ENCODE results near the gene RGS7. TPM values are rescaled to one million over a fixed set of nuclear protein-coding genes. Genes with fewer than 3 reads are reported as not detected.

The RGS7 gene
- total RNA-seq, 2 experiments from 2014 or later, result not detected

DNA sequence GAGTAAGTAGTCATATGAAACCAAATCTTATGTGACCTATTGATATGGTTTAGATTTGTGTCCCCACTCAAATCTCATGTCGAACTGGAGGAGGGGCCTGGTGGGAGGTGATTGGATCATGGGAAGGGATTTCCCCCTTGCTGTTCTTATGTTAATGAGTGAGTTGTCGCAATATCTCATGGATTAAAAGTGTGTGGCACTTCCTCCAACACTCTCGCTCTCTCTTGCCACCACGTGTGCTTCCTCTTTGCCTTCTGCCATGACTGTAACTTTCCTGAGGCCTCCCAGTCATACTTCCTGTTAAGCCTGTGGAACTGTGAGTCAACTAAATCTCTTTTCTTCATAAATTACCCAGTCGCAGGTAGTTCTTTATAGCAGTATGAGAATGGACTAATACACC, 241.2 kb downstream of the RGS7 start:
- BruUV-seq (replicated peaks), result no TSS peak
- TF ChIP-seq EZH2phosphoT487 (IDR thresholded peaks at IDR 0.05; ENCODE audit: borderline replicate concordance, low read depth, low read length), result no peak
- TF ChIP-seq, protein P1, sequence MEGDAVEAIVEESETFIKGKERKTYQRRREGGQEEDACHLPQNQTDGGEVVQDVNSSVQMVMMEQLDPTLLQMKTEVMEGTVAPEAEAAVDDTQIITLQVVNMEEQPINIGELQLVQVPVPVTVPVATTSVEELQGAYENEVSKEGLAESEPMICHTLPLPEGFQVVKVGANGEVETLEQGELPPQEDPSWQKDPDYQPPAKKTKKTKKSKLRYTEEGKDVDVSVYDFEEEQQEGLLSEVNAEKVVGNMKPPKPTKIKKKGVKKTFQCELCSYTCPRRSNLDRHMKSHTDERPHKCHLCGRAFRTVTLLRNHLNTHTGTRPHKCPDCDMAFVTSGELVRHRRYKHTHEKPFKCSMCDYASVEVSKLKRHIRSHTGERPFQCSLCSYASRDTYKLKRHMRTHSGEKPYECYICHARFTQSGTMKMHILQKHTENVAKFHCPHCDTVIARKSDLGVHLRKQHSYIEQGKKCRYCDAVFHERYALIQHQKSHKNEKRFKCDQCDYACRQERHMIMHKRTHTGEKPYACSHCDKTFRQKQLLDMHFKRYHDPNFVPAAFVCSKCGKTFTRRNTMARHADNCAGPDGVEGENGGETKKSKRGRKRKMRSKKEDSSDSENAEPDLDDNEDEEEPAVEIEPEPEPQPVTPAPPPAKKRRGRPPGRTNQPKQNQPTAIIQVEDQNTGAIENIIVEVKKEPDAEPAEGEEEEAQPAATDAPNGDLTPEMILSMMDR (conservative IDR thresholded peaks at IDR 0.05; ENCODE audit: low read length), result no peak
- no peak overlapping the region for H3K4me2 ChIP-seq (ENCODE audit: low read length)
- no peaks in the 10 kb centered on the region for H3K9me2 ChIP-seq (ENCODE audit: insufficient read depth, low read length)
- no peak overlapping the region for H2AFZ ChIP-seq (ENCODE audit: low read length)
- H3K79me2 ChIP-seq (ENCODE audit: insufficient read depth, low read depth, low read length), result no peaks in the 10 kb centered on the region
- H3K4me3 ChIP-seq (ENCODE audit: low read depth, low read length, poor library complexity, severe bottlenecking), result no peak overlapping the region
- CTCF ChIA-PET (ENCODE audit: unreplicated experiment), result no interaction called here
- no peaks in the 10 kb centered on the region for H4K20me1 ChIP-seq (ENCODE audit: insufficient read depth, low read length)
- H3K36me3 ChIP-seq (ENCODE audit: insufficient read depth, low read length), result no peaks in the 10 kb centered on the region
- no peaks in the 10 kb centered on the region for H3K4me1 ChIP-seq (ENCODE audit: insufficient read depth, low read length, poor library complexity, severe bottlenecking)
- intact Hi-C loops (cut with micrococcal nuclease; ENCODE audit: unreplicated experiment), result no loop called here
- H3K27ac ChIP-seq (ENCODE audit: low read depth, low read length, poor library complexity, severe bottlenecking), result no peak overlapping the region
- no peaks in the 10 kb centered on the region for H3K9me3 ChIP-seq (ENCODE audit: low read length)
- DNase-seq (ENCODE audit: low spot score), result no peak
- POLR2A ChIA-PET, result no interaction called here

DNA sequence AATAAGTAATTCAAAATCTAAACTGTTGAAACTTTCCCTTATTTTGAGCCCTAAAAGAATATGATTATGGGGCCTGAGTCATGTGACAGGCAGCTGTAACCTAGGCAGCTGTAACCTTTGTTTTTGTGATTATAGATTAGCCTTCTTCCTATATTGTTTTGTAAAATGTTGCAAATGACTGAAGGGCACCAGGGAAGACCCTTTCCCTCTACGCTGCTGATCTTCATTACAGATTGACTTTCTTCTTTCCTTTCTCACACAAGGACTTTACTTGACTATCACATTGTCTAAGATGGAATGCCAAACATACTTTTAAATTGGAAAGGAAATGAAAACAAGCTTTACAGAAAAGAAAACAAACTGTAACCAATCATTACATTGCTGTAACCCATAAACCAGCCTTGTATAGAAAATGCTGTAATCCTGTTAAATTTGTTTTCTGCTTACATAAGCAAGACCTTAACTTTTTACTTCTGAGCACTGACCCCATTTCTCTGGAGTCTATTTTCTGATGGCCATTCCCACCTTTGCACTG, 242.2 kb downstream of the RGS7 start:
- Histone ChIP-seq H3K79me2 (ENCODE audit: insufficient read depth, low read depth, low read length) (no peaks in the 10 kb centered on the region), H3K4me2 (ENCODE audit: low read length) (no peak overlapping the region), H3K36me3 (ENCODE audit: insufficient read depth, low read length) (no peaks in the 10 kb centered on the region), H3K27ac (ENCODE audit: low read depth, low read length, poor library complexity, severe bottlenecking) (no peak overlapping the region), H3K4me3 (ENCODE audit: low read depth, low read length, poor library complexity, severe bottlenecking) (no peak overlapping the region), H3K4me1 (ENCODE audit: insufficient read depth, low read length, poor library complexity, severe bottlenecking) (no peaks in the 10 kb centered on the region), H2AFZ (ENCODE audit: low read length) (no peak overlapping the region), H3K9me2 (ENCODE audit: insufficient read depth, low read length) (no peaks in the 10 kb centered on the region), H4K20me1 (ENCODE audit: insufficient read depth, low read length) (no peaks in the 10 kb centered on the region), H3K9me3 (ENCODE audit: low read length) (no peaks in the 10 kb centered on the region)
- no peak for DNase-seq (ENCODE audit: low spot score)
- intact Hi-C loops (cut with micrococcal nuclease; ENCODE audit: unreplicated experiment), result no loop called here
- CTCF ChIA-PET (ENCODE audit: unreplicated experiment), result no interaction called here
- POLR2A ChIA-PET, result interaction anchor here (0.5 to 0.7 kb wide), 2 partner anchors 101 to 249 kb away, joined by 3 to 4 read pairs; no protein-coding TSS in a partner anchor
- TF ChIP-seq, protein P1 (conservative IDR thresholded peaks at IDR 0.05; ENCODE audit: low read length), result no peak
- TF ChIP-seq EZH2phosphoT487 (IDR thresholded peaks at IDR 0.05; ENCODE audit: borderline replicate concordance, low read depth, low read length), result no peak
- BruUV-seq (replicated peaks), result no TSS peak

- Histone ChIP-seq H4K20me1 (ENCODE audit: insufficient read depth, low read length) (no peaks in the 10 kb centered on the region), H3K27ac (ENCODE audit: low read depth, low read length, poor library complexity, severe bottlenecking) (no peak overlapping the region), H3K36me3 (ENCODE audit: insufficient read depth, low read length) (no peaks in the 10 kb centered on the region), H3K9me2 (ENCODE audit: insufficient read depth, low read length) (no peaks in the 10 kb centered on the region), H3K4me3 (ENCODE audit: low read depth, low read length, poor library complexity, severe bottlenecking) (no peak overlapping the region), H3K4me1 (ENCODE audit: insufficient read depth, low read length, poor library complexity, severe bottlenecking) (no peaks in the 10 kb centered on the region), H2AFZ (ENCODE audit: low read length) (no peak overlapping the region), H3K4me2 (ENCODE audit: low read length) (no peak overlapping the region), H3K79me2 (ENCODE audit: insufficient read depth, low read depth, low read length) (no peaks in the 10 kb centered on the region), H3K9me3 (ENCODE audit: low read length) (no peaks in the 10 kb centered on the region)
- intact Hi-C loops (cut with micrococcal nuclease; ENCODE audit: unreplicated experiment), result no loop called here
- no peak for DNase-seq (ENCODE audit: low spot score)
- POLR2A ChIA-PET, result interaction anchor here (0.7 kb wide), 1 partner anchor 12 kb away, joined by 3 read pairs; no protein-coding TSS in a partner anchor
- BruUV-seq (replicated peaks), result no TSS peak
- CTCF ChIA-PET (ENCODE audit: unreplicated experiment), result no interaction called here
- TF ChIP-seq EZH2phosphoT487 (IDR thresholded peaks at IDR 0.05; ENCODE audit: borderline replicate concordance, low read depth, low read length), result no peak
- TF ChIP-seq, protein P1 (conservative IDR thresholded peaks at IDR 0.05; ENCODE audit: low read length), result no peak
These were observed 243.4 kb downstream of the RGS7 start for GRCh38 chr1:241113557-241113956.
